Dedifferentiated amniotic fluid mesenchymal stem cell (primary cell): Measurements from ENCODE around the gene STK11.
A peak's percentile ranks its signal among the peaks of the same experiment; 100 is the strongest.

Experiments
- DNase-seq: peaks from one replicate; pipeline ENCODE4 v3.0.0-alpha.2; 2016; ENCODE audit errors: extremely low spot score

The STK11 gene

DNA sequence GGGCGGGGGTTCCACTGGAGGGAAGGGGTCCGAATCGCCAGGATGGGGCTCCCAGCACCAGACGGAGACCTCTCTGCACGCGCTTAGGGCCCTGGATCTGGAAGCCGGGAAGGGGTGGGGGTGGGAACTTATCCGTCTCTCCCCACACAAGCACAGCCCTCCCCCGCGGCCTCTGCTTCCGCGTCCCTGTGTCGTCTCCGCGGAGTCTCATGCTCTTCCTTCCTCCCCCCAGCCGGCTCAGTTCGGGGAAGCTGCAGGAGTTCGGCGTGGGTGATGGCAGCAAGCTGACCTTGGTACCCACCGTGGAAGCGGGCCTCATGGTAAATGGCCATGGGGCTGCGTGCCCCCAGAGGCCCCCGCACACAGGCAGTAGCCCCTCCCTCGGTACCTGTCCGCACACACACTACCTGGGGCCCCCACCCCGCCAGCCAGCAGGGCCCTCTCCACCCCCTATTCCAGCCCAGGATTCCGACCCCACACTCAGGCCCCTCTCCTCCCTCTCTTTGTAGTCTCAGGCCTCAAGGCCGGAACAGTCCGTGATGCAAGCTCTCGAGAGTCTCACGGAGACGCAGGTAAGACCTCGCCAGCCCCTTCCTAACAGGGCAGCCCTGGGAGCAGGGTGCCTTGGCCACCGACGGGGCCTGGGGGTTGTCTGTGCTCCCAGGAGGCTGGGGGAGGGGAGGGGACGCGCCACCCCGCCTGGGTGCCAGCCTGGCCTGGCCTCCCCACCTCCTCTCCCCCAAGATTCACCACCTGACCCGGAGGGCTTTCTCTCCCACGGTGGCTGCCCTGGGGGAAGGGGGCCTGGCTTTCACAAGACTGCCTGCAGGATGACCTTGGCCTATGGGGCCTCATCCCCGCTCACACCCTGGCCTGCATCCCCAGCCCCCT, 46.0 kb downstream of the STK11 start:
- no peak for DNase-seq

DNA sequence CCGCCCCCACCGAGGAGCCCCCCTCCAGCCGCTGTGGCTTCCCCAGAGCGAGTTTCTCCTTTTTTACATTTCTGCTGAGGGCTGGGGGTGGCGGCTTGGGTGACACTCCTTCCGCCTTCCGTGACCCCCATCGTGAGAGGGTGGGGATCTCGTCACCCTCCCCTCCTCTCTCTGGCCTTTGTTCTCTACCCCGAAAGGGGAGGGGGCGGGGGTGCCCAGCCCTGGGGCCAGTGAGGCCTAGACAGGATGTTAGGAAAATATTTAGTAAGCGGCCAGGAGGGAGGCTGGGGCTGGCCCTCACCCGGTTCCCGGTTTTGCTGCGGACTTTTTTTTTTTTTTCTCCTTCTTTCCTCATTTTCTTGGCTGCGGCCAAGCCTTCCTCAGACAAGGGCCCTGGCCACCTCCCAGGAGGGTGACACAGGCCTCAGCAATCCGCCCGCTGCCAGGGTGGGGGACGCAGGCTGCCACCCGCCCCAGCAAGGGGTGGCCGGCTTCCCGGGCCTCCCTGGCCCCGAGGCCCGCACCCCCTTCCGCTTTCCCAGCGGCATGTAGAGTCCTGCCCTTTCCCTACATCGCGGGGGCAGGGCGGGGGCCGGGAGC, 46.7 kb downstream of the STK11 start:
- DNase-seq: peak; percentile 82

DNA sequence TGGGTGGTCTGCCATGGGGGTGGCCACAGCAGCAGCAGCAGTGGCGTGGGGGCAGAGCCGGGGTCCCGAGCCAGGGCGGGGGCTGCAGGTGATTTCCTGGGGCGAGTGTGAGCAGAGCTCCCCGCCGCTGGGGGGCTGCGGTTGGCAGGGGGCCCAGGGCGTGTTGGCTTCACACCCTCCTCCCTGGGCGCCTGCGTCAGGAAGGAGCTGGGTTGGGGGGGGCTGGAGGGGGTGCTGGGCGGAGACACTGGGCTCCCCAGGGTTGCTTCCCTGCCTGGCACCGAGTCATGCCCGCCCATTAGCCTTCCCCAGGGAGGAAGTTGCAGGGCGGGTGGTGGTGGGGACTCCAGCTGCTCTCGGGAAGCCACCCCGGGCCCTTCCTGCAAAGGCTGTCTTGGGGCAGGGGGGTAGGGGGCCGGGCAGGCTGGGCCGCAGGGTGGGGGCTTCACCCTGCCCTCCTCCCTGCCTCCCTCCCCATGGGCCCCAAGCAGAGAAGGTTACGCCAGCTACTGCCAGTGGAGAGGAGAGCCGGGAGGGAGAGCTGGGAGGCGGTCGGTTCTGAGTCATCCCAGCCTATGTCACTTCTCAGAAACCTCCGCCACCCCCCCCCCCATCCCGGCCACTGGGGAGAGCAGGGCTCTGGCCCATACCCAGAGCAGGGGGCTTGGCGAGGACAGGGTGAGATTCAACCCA, 47.4 kb downstream of the STK11 start:
- peak; percentile 96 for DNase-seq

DNA sequence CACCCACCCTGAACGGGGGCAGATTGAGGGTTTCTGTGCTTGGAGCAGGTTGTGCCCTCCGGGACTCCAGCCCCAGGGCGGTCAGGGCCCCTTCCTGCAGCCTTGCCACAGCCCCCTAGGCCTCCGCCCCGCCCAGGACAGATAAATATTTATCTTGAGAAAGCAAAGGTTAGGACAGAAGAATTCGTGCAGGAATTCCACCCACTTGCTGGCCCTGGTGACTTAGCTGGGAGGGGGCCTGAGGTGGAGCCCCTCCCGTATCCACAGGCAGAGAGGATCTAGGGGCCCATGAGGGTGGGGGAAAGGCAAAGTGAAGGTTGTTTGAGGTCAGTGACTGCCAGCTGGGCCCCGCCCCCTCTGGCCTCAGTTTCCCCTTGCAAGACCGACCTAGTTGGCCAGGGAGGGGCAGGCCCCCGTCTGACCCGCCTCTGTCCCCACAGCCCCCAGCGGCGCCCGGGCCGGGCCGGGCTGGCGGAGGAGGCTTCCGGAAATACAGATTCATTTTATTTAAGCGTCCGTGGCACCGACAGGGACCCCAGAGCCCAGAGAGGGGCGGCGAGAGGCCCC, 48.0 kb downstream of the STK11 start:
- no peak for DNase-seq

DNA sequence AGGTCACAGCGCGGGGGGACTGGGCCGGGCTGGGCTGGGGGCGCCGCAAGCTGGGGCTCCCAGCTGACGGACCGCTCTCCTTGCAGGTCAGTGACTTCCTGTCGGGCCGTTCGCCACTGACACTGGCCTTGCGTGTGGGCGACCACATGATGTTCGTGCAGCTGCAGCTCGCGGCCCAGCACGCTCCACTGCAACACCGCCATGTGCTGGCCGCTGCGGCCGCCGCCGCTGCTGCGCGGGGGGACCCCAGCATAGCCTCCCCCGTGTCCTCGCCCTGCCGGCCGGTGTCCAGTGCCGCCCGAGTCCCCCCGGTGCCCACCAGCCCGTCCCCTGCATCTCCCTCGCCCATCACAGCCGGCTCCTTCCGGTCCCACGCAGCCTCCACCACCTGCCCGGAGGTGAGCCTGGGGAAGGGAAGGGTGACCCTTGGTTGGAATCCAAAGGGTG, 48.5 kb downstream of the STK11 start:
- DNase-seq: no peak

DNA sequence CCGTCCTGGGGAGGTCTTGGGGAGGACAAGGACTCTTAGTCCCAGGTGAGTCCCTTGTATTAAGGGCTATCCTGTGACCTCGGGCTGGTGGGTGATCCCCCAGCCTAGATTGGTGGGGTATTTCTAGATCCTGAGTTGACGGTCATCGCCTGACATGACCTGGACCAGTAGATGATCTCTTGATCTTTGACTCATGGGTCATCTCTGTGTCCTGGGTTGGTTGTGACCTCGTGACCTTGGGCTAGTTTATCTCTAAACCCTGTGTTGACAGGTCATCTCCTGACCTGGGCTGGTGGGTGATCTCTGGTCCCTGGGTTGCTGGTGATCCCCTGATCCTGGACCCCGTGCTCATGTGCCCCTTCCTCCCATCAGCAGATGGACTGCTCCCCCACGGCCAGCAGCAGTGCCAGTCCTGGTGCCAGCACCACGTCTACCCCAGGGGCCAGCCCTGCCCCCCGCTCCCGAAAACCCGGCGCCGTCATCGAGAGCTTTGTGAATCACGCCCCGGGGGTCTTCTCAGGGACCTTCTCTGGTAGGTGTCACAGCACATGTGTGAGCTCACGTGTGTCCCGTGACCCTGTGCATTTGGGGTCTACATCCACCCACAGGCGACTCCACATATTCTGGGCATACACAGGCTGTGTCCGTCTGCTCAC, 49.1 kb downstream of the STK11 start:
- DNase-seq: no peak

DNA sequence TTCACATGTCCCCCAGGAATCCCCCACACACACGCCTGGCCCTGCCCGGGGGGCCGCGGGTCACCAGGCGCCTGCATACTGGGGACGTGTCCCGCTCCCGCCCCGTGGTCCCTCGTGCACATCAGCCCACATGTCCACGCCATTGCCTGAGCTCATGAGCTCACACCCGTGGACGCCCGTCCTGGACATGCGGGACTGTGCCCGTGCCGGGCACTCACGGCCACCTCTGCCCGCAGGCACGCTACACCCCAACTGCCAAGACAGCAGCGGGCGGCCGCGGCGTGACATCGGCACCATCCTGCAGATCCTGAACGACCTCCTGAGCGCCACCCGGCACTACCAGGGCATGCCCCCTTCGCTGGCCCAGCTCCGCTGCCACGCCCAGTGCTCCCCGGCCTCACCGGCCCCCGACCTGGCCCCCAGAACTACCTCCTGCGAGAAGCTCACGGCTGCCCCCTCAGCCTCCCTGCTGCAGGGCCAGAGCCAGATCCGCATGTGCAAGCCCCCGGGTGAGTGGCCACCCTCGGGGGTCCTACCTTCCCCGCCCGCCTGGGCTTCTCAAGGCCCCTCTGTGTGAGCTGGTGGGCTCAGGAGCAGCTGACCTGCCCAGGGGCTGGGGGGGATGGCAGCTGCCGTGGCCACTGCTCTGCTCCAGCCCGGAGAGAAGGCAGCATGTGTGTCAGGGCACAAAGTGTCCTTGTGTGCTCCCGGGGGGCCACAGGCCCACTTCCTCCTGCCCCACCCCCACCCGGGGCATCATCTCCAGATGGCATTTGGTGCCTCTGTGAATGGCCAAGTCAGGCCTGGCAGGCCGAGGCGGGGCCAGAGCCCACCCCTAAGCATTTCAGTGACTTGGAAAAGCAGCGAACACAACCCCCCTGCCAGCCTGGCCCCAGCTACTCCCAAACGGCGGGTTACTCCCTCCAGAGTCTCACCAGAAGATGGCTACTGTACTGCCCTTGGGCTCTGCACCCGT, 49.9 kb downstream of the STK11 start:
- DNase-seq: no peak

DNA sequence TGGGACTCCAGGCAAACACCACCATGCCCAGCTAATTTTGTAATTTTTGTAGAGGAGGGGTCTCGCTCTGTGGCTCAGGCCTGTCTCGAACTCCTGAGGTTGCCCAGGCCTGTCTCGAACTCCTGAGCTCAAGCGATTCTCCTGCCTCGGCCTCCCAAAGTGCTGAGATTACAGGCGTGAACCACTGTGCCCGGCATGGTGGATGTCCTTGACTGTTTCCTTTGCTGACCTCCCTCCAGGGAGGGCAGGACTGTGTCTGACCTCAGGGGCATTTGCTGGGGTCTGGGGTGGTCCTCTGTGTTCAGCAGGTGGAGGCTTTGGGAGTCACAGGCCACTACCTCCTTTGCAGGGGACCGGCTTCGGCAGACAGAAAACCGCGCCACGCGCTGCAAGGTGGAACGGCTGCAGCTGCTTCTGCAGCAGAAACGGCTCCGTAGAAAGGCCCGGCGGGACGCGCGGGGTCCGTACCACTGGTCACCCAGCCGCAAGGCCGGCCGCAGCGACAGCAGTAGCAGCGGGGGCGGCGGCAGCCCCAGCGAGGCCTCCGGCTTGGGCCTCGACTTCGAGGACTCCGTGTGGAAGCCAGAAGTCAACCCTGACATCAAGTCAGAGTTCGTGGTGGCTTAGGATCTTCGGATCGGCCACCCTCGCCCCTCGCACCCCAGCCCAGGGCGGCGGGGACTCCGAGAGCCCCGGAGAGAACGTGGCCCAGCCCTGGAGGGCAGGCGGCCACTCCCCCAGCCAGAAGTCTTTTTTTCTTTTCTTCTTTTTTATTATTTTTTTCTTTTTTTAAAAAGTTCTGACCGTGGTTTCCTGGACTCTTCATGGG, 51.3 kb downstream of the STK11 start:
- DNase-seq: no peak

DNA sequence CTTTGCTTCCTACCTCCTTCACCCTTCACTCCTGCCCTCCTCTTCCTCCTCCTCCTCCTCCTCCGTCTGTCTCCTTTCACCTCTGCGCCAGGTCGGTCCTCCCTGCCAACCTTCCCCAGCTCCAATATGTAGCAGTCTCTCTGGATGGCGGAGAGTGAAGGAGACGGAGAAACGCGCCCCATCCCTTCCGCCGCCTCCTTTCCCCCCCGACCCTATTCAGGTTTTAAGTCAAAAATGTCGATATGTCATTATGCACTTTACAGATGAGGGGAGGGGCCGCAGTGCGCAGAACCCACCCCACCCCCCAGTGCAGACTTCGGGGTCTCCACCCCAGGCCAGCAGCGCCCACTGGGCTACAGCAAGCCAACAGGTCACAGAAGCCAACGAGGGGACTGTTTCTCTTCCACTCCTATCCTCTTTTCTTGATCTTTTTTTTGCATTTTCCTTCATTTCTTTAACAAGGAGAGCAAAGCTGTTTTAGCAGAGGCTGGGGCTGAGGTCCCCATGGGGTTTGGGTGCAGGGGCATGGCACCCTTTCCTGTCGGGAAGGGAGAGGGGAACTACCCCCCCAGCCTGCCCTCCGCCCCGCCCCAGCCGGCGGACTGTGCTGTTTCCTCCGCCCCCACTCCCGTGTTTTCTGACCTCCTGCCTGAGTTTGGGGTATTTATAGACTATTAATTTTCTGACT, 52.0 kb downstream of the STK11 start:
- no peak for DNase-seq

DNA sequence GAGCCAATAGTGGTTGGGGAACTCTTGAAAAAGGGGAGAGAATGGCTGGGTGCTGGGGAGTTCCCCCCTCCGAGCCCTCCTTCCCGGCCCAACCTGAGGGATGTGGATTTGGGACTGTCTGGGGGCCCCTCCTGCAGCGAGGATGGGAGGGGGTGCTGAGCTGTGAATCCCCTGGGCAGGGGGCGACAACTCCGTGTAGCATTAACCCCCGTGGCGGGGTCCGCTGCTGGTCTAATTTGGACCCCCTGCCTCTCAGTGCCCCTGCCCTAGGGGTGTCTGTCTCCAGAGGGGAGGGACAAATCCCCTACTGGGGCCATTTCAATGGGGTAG, 52.5 kb downstream of the STK11 start:
- DNase-seq: no peak

DNA sequence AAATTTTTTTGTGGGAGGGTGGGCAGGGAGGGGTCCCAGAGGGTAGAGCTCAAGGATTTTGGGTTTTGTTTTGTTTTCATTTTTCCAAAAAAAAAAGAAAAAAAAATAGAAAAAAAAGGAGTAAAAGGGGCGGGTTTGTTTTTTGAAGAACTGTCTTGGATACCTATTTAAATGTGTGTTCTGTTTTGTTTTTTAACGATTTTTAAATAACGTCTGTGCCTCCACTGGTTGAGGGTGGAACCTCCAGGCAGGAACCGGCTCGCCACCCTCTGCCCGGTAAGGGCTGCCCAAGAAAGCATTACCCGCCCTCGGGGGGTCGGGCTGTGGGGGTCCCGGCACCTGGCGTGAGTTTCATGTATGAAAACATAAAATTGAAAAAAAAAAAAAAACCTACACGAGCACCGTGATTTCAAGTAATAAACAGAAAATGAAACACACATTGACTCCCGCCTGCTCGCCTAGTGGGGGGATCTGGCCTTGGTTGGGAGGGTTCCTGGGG, 53.2 kb downstream of the STK11 start:
- no peak for DNase-seq

DNA sequence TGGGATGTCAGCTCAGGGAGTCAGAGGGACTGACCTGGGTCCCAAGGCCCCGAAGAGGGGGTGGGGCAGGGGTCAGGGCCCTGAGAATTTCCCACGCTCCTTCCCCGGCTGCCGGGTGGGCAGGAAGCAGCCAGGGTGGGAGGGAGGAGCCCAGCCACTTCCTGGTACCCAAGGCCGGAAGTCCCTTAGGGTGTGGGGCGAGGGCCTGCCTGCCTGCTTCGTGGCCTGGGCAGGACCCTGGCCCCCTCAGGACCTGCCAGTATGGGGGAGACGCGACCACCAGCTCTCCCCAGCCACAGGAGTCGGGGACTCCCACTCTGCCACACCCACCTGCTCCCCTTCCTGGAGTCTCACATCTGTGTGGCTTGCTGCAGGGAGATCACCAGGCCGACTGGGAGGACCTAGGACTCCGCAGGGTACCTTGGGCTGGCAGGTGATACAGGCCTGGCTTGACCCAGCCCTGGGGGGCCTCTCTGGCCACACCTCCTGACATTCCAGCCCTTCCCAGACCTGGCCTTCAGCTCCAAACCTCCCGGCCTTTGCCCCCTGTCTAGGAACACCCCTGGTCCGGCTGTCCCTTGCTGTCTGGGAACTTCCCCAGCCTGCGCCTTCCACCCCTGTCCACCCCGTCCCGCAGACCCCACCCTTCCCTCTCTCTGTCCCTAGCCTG, 53.8 kb downstream of the STK11 start:
- DNase-seq: no peak

DNA sequence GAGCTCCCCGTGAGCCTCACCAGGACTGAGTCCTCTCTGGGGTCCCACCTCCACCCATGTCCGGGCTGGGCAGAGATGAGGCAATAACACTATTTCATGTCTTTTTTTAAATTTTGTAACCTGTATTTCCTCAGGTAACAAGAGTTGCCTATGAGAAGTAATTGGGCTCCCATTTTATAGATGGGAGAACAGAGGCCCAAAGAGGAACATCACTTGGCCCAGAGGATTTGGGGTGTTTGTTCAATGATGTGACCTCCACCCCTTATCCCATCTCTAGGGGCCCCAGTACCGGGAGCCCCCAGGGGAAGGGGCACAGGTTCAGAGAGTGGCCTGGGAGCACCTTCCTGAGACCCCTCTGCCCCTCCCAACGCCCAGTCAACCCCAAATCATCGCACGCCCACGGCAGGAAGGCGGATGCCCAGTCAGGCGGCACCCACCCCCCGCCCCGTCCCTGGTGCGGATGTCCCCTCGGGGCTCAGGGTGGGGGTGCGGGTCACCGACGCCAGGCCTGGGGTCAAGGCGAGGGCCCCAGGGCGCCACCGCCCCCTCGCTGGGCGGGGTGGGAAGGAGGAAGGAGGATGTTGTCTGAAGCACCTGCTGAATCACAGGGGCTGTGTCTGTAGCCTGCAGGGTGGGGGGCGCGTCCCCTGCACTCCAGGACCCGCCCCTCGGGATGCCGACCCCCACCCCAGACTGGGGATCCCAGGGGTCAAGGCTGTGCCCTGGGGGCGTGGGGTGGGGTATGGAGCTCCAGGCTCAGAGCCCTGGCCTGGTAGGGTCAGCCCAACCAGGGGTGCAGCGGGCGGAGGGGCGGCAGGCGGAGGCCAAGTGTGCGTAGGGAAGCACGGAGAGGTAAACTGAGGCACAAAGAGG, 54.5 kb downstream of the STK11 start:
- no peak for DNase-seq

DNA sequence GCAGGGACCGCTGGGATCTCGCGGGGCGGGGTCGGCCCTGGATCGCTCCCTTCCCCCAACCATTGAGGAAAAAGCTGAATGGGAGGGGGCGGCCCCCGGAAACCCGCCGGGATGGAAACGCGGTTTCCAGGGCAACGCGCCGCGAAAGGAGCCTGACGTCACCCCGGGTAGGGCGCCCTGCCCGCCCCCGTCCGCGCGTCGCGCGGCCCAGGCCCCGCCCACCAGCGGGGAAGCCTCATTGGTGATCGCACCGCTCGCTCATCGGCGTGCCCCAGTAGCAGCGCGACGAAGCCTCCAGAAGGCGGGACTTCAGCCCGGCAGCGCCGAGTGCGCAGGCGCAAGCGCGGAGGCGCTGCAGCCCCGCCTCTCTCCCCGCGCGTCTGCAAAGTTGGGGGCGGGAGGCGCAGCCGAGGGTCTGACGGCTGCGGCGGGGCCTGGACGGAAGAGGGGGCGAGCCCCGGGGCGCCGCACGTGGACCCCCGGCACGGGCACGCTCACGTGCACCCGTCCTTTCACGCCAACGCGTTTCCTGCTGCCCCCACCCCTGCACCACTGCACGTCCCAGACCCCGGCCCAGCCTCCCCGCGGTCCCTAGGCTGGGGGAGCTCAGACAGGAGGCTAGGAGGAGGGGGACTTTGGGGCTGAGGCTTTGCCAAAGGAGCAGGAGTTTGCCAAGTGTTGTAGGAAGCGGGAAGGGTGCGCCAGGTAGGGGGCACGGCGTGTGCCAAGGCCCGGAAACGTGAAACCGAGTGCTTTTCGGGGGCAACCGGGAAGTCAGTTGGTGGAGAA, 55.4 kb downstream of the STK11 start:
- DNase-seq: peak; percentile 91

DNA sequence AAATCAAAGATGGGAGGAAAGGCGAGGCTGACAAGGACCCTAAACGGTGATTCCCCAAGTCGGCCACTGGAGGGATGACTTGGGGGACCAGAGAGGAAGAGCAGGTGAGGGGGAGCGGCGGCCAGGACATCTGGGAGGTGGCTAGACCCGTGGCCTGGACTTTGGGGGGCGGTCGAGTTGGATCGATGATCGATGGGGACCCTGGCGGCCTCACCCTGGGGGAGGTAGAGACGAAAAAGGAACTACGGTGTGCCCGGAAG, 55.9 kb downstream of the STK11 start:
- no peak for DNase-seq

DNA sequence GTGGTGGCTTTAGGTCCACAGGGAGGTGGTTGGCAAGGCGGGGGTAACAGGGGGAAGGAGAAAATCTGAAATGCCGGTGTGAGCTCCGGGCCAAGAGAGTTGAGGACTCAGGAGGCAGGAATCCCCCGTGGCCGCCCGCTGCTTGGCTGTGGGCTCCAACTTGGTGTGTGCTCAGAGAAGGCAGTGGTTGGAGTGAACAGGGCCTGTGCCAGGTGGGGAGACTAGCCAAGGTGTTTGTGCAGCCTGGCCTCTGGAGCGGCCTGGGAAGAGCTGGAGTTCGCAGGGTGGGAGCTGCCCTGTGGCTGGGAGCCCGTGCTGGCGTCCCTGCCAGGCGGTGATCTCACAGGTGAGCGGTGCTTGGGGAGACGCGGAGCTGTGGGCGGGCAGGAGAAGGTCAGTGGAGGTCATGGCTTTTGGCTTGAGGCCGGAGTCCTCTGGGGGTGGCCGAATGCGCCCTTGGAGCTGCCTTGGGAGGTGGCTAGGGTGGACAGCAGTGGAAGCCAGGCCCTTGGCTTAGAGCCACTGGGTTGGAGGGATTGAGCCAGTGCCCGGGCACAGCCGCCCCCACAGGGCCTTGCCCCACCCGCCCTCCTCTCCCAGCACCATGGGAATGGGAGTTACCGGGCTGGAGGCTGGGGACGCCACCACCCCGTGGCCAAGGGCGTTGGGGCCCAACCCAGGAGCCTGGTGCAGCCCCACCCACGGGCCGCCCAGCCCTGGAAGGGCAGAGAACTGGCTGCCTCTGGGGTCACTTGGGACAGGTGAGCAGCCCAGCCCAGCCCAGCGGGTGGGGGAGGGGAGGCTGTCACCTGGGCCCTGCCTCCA, 56.4 kb downstream of the STK11 start:
- no peak for DNase-seq
